Measurements from ENCODE around the gene CEBPB.
"Not testable (repeated sequence)": the region's sequence is repeated elsewhere in the genome, so short reads cannot be mapped to it uniquely, and the experiment has no call there.

The CEBPB gene

GRCh38 chr20:50190251-50191064 is at the start of gene CEBPB:
TSS of gene CEBPB (plus strand) at chr20:50190830. CDS start at chr20:50191034, 204 bp downstream.
- peak; percentile 83 for DNase-seq (ENCODE audit: low read depth)

- DNase-seq (ENCODE audit: low read depth), result no peak
Observed at GRCh38 chr20:50141018-50141675, 49.5 kb upstream of the CEBPB start.

DNA sequence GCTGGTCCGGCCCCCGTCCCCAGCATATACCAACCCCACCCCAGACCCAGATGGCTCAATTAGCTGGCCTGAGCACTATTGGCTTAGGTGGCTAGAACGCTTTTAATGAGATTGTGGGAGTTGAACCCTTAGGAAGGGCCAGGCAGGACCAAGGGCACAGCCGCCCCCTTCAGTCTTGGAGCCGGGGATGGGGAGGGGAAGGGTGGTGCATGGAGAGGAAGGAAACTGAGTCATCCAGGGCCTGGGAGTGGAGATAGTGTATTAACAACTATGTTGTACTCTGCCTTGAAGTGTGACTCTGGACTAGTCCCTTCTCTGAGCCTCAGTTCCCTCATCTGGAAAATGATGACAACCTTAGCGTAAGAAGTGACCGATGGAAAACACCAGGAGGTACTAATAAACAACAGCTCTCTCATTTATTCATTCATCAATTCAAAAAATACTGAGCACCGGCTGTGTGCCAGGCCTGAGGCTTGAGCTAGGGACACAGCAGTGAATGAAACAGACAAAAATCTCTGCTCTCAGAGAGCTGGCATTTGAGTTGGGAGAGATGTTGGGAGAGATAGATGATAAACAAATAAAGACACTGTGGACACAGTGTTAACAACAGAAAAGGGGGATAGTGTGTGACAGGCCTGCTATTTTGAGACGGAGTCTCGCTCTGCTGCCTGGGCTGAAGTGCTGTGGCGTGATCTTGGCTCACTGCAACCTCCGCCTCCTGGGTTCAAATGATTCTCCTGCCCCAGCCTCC is 48.6 kb upstream of the CEBPB start:
- no peak for DNase-seq (ENCODE audit: low read depth)

- DNase-seq (ENCODE audit: low read depth), result no peak
Observed at GRCh38 chr20:50142812-50143211, 47.8 kb upstream of the CEBPB start.

DNA sequence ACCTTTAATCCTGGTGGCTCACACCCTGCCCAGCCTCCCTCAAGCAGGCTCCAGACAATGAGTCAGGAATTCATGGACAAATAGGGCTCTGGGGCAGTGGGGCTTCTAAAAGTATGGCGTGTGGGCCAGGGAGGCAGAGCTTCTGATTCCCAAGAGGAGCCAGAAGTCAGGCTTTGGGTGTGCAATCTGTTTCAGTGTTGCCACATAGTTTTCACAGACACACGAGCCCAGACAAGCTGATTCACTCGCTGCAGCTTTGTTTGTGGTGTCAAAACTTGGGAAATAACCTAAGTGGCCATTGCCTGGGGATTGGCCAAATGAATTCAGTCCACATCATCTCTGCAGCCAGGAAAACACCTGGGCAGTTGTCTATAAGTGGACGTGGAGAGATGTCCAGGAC is 46.3 kb upstream of the CEBPB start:
- DNase-seq (ENCODE audit: low read depth), result peak; percentile 99

- DNase-seq (ENCODE audit: low read depth), result no peak
Observed at GRCh38 chr20:50145566-50145965, 45.1 kb upstream of the CEBPB start.

GRCh38 chr20:50146214-50146613 is 44.4 kb upstream of the CEBPB start:
- DNase-seq (ENCODE audit: low read depth), result no peak

- DNase-seq (ENCODE audit: low read depth), result no peak
Observed at GRCh38 chr20:50146732-50147662, 43.6 kb upstream of the CEBPB start.

- no peak for DNase-seq (ENCODE audit: low read depth)
Observed at GRCh38 chr20:50149481-50150254, 41.0 kb upstream of the CEBPB start.

- no peak for DNase-seq (ENCODE audit: low read depth)
Observed at GRCh38 chr20:50151034-50151743, 39.4 kb upstream of the CEBPB start.

GRCh38 chr20:50152394-50153152 is 38.1 kb upstream of the CEBPB start:
- no peak for DNase-seq (ENCODE audit: low read depth)

GRCh38 chr20:50153153-50153499 is 37.5 kb upstream of the CEBPB start:
- DNase-seq (ENCODE audit: low read depth), result no peak

GRCh38 chr20:50153500-50154377 is 36.9 kb upstream of the CEBPB start, which contains the start of gene PEDS1:
TSS of gene PEDS1 (minus strand) at chr20:50153723. CDS start at chr20:50153637, 86 bp downstream.
- DNase-seq (ENCODE audit: low read depth), result peak; percentile 85

DNA sequence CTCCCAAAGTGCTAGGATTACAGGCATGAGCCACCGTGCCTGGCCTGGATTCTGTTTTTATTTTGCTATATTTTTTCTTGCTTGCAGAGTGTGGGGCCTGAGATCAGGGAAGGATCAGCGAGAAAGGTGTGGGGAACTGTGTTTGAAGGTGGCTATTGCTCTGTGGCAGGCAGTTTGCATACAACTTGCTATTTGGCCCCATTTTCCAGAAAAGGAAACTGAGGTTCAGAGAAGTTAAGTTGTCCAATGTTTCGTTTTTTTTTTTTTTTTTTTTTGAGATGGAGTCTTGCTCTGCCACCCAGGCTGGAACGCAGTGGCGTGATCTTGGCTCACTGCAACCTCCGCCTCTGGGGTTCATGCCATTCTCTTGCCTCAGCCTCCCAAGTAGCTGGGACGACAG is 29.1 kb upstream of the CEBPB start:
- not testable (repeated sequence) for DNase-seq (ENCODE audit: low read depth)

DNA sequence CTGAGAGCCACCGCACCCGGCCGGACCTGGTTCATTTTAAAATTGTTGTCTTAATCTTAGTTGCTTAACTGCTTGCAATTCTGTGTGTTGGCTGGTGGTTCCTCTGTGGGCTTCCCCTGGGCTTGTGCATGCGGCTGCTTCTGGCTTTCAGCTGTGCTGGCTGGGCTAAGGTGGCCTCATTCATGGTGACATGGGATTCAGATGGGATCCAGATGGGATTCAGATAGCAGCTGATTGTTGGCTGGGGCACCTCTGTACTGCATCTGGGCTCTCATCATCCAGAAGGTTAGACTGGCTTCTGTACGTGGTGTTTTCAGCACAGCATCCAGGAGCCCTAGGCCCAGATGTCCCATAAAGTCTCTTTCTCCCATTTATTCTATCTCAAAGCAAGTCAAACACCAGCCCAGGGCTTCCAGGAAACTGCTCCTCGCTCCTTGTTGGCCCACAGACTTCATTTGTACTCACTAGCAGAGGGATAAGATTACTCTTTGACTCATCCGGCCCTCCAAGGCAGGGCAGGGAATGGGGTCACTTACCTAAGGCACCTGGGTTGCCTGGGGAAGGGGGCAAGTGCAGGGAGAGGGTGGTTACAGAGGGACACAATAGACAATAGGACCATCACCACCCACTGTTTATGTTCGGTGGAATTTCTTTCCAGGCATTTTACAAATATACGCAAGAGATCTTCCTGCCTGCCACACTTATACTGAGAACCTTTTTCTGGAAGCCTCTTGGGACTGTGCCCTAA is 26.9 kb upstream of the CEBPB start:
- no peak for DNase-seq (ENCODE audit: low read depth)

GRCh38 chr20:50165684-50166554 is 24.7 kb upstream of the CEBPB start:
- peak; percentile 100 for DNase-seq (ENCODE audit: low read depth)

Data from amniotic epithelial cell (primary cell).